Fibroblast of the aortic adventitia (primary cell): ENCODE results near the gene DMBX1. TPM values are rescaled to one million over a fixed set of nuclear protein-coding genes. Genes with fewer than 3 reads are reported as not detected.

Source experiments
- DNase-seq: peaks from one replicate; pipeline ENCODE4 v3.0.0-alpha.2; 2010; ENCODE audit warnings: low read depth
- H3K4me3 ChIP-seq: 2 replicates; pipeline ENCODE4 v1.5.1; 2011; ENCODE audit warnings: low read depth, mild to moderate bottlenecking, control low read depth, low read length, moderate library complexity
- CTCF ChIP-seq: IDR thresholded peaks from 2 replicates; pipeline ENCODE4 v1.5.1; 2011; ENCODE audit warnings: mild to moderate bottlenecking, low read length, control low read depth, inconsistent platforms; ENCODE audit not compliant: insufficient read depth
- total RNA-seq: library from RNA; depleted of rRNA; stranded (reverse); fragments of >200 nt; gene quantifications from 2 replicates; pipeline ENCODE4 v1.2.3, GENCODE V29; 2012; ENCODE audit warnings: low replicate concordance

The DMBX1 gene
- total RNA-seq, 1 donor = not detected

DNA sequence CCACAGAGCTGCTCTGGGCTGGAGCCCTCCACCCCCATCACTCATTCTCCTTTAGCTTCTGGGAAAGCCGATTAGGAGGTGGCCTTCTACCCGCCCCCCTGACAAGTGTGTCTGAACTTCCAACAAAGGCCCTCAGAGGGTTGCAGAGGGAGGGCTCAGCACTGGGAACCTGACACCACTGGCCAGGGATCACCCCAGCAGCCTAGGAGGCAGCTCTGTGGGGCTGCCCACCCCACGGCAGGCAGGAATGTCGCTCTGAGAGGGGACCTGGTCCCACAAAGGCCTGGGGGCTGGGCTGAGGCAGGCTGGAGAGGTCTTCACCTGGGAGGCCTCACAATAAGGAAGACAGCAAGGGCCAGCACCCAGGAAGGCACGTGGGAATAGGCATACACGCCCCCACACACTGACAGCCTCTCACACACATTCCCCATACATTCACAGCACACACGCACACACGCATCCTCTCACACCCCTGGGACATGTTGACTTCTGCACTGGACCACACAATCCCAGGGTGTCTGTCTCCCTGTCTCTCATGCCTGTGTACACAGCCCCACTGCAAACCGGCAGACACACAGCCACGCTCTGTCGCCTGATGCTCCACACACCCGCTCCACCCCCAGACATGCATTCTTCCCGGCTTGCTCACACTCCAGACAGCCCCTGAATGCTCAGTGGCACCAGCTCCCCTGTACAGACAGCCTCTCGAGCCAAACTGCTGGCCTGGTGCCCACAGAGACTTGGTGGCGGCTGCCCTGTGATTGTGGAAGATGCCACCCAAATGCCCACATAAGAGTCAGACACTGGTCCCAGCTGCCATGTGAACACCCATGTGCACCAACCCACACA lies 30.7 kb downstream of the DMBX1 start:
- peak; percentile 61 for DNase-seq
- TF ChIP-seq CTCF = no peak
- H3K4me3 ChIP-seq = no peak overlapping the region

- no peak overlapping the region for H3K4me3 ChIP-seq
Observed at GRCh38 chr1:46521414-46521813, 31.8 kb downstream of the DMBX1 start.

GRCh38 chr1:46522184-46522968 lies 32.7 kb downstream of the DMBX1 start:
- no peak for TF ChIP-seq CTCF
- peak; percentile 89 for DNase-seq
- no peak overlapping the region for H3K4me3 ChIP-seq

More at GRCh38 chr1:46521414-46521813, 31.8 kb downstream of the DMBX1 start:
- DNase-seq = no peak
- no peak for TF ChIP-seq CTCF

DNA sequence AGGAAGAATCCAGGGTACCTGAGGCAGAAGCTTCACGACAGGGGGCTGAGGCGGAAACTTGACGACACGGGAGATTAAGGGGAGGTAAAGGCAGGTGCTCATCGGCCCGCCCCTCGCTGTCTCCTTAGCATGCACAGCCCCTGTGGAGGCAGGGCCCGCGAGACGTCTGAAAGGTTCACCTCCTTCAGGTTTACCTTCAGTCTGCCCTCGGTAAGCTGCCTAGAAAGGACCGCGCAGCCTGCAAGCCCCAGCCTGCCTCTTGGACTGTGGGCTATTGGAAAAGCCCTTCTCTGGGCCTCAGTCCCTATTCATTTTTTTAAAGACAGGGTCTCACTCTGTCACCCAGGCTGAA lies 33.3 kb downstream of the DMBX1 start:
- H3K4me3 ChIP-seq = no peak overlapping the region
- DNase-seq = no peak
- TF ChIP-seq CTCF = no peak

- no peak for TF ChIP-seq CTCF
- DNase-seq = no peak
- H3K4me3 ChIP-seq = no peak overlapping the region
Observed at GRCh38 chr1:46523496-46524353, 34.1 kb downstream of the DMBX1 start.

GRCh38 chr1:46524843-46525242 lies 35.2 kb downstream of the DMBX1 start:
- TF ChIP-seq CTCF = no peak
- H3K4me3 ChIP-seq = no peak overlapping the region
- no peak for DNase-seq
